OCI-LY1 (cell line): Measurements from ENCODE around the gene TTC14.

Source experiments
- H2AFZ ChIP-seq: fragments of 200-600 bp; sonication (generic), shearing (Covaris generic); 2 replicates; pipeline ENCODE4 v1.6.0; 2014; ENCODE audit warnings: antibody characterized with exemption, mild to moderate bottlenecking, low read length
- H3F3A ChIP-seq: fragments of 200-600 bp; sonication (generic), shearing (Covaris generic); 2 replicates; pipeline ENCODE4 v1.6.0; 2014; ENCODE audit warnings: mild to moderate bottlenecking, antibody characterized with exemption, low read length, moderate library complexity; ENCODE audit not compliant: insufficient read depth
- H3K27ac ChIP-seq: fragments of 200-600 bp; sonication (generic); 2 replicates; pipeline ENCODE4 v1.5.1; 2014; ENCODE audit warnings: low read length, mixed run types, mild to moderate bottlenecking, low read depth; ENCODE audit not compliant: poor library complexity, severe bottlenecking
- H3K27me3 ChIP-seq: fragments of 200-600 bp; sonication (generic); 2 replicates; pipeline ENCODE4 v1.6.0; 2014; ENCODE audit warnings: antibody characterized with exemption, mild to moderate bottlenecking, low read length, moderate library complexity; ENCODE audit not compliant: insufficient read depth
- H3K36me3 ChIP-seq: fragments of 200-600 bp; sonication (generic); 2 replicates; pipeline ENCODE4 v1.6.1; 2014; ENCODE audit warnings: mild to moderate bottlenecking, antibody characterized with exemption, low read length, moderate library complexity, mixed read lengths; ENCODE audit not compliant: insufficient read depth
- H3K4me1 ChIP-seq: fragments of 200-600 bp; sonication (generic); 2 replicates; pipeline ENCODE4 v1.5.1; 2014; ENCODE audit warnings: mild to moderate bottlenecking, low read length, moderate library complexity; ENCODE audit not compliant: insufficient read depth, severe bottlenecking
- H3K4me2 ChIP-seq: fragments of 200-600 bp; sonication (generic), shearing (Covaris generic); 2 replicates; pipeline ENCODE4 v1.6.1; 2014; ENCODE audit warnings: low read length
- H3K4me3 ChIP-seq: fragments of 200-600 bp; sonication (generic); 2 replicates; pipeline ENCODE4 v1.5.1; 2014; ENCODE audit warnings: low read length, low read depth, mild to moderate bottlenecking, mixed read lengths; ENCODE audit not compliant: poor library complexity, severe bottlenecking
- H3K79me2 ChIP-seq: fragments of 200-600 bp; shearing (Covaris generic); 2 replicates; pipeline ENCODE4 v1.6.1; 2016; ENCODE audit warnings: mixed run types, low read length, mixed read lengths; ENCODE audit not compliant: insufficient read depth
- H3K9ac ChIP-seq: fragments of 200-600 bp; sonication (generic), shearing (Covaris generic); 2 replicates; pipeline ENCODE4 v1.6.1; 2014; ENCODE audit warnings: mild to moderate bottlenecking, low read length, mixed read lengths
- H3K9me2 ChIP-seq: fragments of 200-600 bp; sonication (generic), shearing (Covaris generic); 2 replicates; pipeline ENCODE4 v1.6.1; 2014; ENCODE audit warnings: low read depth, mild to moderate bottlenecking, low read length, mixed read lengths
- H3K9me3 ChIP-seq: fragments of 200-600 bp; shearing (Covaris generic); 2 replicates; pipeline ENCODE4 v1.6.1; 2014; ENCODE audit warnings: low read length, mixed read lengths
- H4K20me1 ChIP-seq: fragments of 200-600 bp; sonication (generic), shearing (Covaris generic); 2 replicates; pipeline ENCODE4 v1.6.0; 2016; ENCODE audit warnings: mild to moderate bottlenecking, low read length; ENCODE audit not compliant: insufficient read depth
- CTCF ChIP-seq: fragments of 200-600 bp; sonication (generic), shearing (Covaris generic); IDR thresholded peaks from 2 replicates; pipeline ENCODE4 v1.5.1; 2017; ENCODE audit warnings: mild to moderate bottlenecking, antibody characterized with exemption, low read length, moderate library complexity, mixed read lengths
- EZH2 ChIP-seq: fragments of 200-600 bp; sonication (generic), shearing (Covaris generic); IDR thresholded peaks from 2 replicates; pipeline ENCODE4 v1.8.0; 2017; ENCODE audit warnings: borderline replicate concordance, mixed run types, mild to moderate bottlenecking, antibody characterized with exemption, low read length, moderate library complexity, mixed read lengths

TTC14 gene

GRCh38 chr3:180657094-180657493 lies 55.1 kb downstream of the TTC14 start:
- H4K20me1 ChIP-seq, result no peaks in the 10 kb centered on the region
- H3F3A ChIP-seq, result no peaks in the 10 kb centered on the region
- H3K9me2 ChIP-seq, result 0 out of 2 replicates have a peak, but pooled peaks cover 3% of the 10 kb centered on the region
- no peak overlapping the region for H3K4me3 ChIP-seq
- no peaks in the 10 kb centered on the region for H3K27me3 ChIP-seq
- H3K79me2 ChIP-seq, result no peaks in the 10 kb centered on the region
- H3K4me2 ChIP-seq, result no peak overlapping the region
- no peaks in the 10 kb centered on the region for H3K9me3 ChIP-seq
- no peak for TF ChIP-seq CTCF
- TF ChIP-seq EZH2, result no peak
- no peak overlapping the region for H3K27ac ChIP-seq
- H3K9ac ChIP-seq, result no peak overlapping the region
- H3K4me1 ChIP-seq, result no peaks in the 10 kb centered on the region
- no peaks in the 10 kb centered on the region for H3K36me3 ChIP-seq
- H2AFZ ChIP-seq, result no peak overlapping the region
